ENCODE data around the gene HOXB1. TPM values are rescaled to one million over a fixed set of nuclear protein-coding genes. Genes with fewer than 3 reads are reported as not detected.
"Not testable (repeated sequence)": the region's sequence is repeated elsewhere in the genome, so short reads cannot be mapped to it uniquely, and the experiment has no call there.

Gene HOXB1
- total RNA-seq, 1 donor from 2014 or later = not detected

DNA sequence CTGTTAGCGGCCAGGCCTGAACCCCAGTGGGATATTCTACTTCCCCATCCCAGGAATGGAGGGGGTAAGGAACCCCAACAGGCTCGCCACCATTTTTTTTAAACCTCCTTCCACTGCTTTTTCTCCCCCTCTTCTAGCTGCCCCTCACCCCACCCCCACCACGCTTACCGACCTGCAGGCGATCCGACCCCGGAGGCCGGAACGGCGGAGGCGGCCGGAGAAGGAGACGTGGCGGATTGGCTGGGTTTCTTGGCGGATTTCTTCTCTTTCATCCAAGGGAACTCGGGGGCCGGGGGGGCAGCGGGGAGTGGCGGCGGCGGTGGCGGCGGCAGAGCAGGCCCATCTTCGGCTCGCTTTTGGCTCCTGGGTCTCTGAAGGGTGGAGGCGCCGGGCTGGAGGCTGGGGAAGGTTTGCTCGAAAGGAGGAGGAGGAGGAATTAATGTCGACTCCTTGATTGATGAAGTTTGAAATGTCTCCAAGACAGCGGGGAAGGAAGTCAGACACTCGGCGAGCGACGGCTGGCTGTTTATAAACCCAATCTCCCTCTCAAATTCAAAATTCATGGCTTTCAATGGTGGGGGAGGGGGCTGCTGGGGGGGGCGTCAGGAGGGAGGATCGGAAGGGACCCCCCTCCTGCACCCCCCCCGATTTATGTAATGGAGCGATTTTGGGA lies 13.7 kb upstream of the HOXB1 start:
- peak in 1 of 2 donors; percentile 87 for DNase-seq (ENCODE audit: low read depth in 2 of 2)

DNA sequence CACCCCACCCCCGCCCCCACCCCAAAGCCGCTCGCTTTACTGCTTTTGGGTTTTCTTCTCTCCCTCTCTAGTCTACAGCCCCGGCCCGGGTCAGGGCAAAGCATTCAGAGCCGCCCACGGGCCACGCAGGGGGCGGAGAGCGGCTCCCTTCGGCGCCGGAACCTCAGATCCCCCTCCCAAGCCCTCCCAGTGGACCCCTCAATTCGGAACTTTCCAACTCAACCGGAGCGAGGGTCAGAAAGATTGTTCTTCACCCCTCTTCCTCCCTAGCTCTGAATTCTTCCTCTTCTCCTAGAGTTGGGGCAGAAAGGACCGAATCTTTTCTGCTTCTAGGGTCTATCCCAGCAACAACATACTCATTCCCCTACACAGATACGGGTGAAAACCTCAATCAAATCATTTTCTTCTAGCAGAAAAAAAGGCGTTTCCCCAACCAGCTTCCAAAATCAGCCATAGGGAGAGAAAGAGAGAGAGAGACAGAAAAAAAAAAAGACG lies 13.1 kb upstream of the HOXB1 start:
- no peak for DNase-seq (ENCODE audit: low read depth in 2 of 2)

DNA sequence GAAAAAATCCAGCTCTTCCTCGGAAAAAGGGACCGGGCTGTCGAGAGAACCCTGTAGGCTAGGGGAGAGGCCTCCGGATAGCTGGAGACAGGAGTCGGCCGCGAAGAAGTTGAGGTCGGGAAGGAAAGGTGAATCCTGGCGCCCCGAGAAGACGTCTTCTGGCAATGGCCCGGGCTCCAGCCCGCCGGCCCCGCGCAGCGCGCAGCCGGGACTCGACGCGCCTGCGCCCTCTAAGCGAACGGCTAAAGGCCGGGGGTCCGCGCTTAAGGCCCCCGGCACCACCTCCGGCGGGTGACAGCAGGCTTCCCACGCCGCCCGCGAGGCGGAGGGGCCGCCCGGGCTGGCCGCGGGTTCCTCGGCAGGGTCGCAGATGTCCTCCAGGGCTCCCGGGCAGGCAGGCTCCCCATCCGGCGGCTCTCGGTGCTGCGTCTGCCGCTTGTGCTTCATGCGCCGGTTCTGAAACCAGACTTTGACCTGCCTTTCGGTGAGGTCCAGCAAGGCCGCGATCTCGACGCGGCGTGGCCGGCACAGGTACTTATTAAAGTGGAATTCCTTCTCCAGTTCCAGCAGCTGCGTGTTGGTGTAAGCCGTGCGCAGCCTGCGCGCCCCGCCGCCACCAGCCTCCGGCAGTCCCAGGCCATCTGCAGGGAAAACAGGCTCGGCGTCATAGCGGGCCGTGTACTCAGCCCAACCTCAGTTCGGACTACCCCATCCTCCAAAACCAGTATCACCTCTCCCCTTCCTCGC lies 12.5 kb upstream of the HOXB1 start:
- peak; percentile 61 to 66 for DNase-seq (ENCODE audit: low read depth in 2 of 2)

DNA sequence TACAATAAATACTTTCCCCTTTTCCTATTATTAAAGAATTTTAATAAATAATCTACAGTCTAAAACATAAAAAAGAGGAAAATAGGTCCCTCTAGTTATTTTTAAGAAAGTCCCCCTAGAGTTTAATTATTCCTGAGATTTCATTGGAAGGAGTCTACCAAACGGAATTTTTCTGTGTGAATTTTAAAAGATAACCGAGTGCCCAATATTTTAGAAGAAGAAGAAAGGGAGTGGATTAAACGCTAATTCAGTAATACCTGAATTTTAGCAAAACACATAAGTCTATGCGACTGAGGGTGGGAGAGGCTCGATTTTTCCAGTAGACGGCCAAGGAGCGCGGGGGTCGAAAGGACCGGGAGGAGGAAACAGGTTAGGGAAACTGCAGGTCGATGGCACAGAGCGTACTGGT lies 11.9 kb upstream of the HOXB1 start:
- no peak for DNase-seq (ENCODE audit: low read depth in 2 of 2)

DNA sequence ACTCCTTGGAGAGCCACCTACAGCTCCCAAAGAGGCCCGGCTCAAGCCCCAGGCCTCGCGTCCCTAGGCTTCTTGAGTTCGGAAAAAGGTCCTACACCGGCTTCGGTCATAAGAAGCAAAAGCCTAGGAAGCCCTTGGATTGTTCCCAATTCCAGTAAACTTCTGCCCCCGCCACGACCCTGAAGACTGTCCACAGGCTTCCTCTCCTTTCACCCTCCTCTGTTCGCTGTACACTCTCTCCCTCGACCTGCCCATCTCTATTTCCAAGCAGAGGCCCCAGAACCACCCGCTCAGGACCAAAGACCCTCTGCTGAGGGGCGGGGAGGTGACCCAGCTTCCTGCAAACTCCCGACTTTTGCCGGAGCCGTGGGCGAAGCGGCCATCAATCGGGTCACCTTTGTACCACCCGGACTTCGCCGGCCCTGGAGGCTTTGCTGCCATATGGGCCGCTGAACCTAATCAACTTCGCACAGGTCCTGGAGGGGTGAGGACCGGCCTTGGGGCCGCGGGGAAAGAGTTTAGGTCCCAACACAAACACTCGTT lies 11.4 kb upstream of the HOXB1 start:
- peak in 1 of 2 donors; percentile 55 for DNase-seq (ENCODE audit: low read depth in 2 of 2)

DNA sequence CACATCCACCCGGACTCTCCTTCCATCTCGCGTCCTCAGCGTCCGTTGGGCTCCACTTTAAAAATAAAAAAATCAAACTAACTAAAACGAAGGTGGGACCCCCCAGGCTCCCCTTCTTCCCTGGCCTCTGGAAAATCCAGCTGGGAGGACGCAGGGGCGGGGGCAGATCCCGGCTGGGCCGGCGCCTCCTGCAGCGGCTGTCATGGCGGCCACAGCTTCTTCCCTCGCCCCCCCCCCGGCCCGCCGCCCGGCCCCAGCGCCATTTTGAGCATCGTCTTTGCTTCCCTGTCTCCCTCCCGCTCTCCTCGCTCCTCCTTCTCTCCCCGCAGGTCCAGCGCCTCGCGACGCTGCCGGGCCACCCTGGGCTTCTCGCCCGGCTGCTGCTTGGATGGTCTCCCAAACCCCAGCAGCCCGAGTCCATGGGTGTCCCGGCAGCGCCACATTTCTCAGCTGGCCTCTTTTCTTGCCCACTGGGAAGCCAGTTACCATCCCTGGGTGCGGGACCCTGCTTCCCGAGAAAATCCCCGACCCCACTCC lies 10.8 kb upstream of the HOXB1 start:
- peak in 1 of 2 donors; percentile 59 for DNase-seq (ENCODE audit: low read depth in 2 of 2)

DNA sequence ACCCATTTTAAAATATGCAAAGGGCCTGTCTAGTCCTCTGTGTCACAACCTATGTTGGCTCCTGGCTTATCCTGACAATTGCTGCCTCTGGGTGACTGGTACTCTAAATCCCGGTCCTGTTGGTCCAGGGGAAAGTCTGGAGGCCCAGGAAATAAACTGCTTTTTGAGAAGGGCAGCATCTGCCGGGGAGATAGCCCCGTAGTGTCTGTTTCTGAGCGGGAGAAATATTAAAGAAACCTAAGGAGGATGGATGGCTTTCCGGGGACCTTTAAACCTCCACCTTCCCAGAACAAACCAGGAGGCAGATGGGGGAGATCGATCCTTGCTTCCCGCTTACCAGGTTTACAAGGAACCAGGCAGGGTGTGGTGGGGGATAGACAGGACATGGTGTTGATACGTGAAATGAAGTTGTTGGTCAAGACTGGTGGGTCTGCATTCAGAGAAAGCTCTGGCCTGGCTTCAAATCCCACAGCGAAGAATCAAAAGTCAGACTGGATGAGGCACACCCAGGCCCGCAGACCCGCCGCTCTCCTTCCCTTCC lies 10.3 kb upstream of the HOXB1 start:
- DNase-seq (ENCODE audit: low read depth in 2 of 2) = peak in 1 of 2 donors; percentile 32

DNA sequence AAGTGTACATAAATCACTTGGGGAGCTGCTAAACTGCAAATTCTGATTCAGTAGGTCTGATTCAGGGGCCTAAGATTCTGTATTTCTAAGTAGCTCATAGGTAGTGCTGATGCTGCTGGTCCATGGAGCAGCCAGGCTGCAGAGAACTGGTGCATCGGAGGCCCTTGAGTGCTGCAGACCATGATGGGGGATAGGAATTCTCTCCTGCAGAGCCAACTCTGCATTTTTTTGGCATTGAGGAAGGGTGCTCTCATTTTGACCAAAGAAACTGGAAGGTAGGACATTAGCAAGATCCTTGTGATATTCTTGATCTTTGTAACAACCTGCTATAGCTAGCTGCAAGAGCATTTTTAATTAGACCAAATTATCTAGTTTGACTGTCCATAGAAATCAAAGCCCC lies 9.4 kb upstream of the HOXB1 start:
- DNase-seq (ENCODE audit: low read depth in 2 of 2) = no peak

DNA sequence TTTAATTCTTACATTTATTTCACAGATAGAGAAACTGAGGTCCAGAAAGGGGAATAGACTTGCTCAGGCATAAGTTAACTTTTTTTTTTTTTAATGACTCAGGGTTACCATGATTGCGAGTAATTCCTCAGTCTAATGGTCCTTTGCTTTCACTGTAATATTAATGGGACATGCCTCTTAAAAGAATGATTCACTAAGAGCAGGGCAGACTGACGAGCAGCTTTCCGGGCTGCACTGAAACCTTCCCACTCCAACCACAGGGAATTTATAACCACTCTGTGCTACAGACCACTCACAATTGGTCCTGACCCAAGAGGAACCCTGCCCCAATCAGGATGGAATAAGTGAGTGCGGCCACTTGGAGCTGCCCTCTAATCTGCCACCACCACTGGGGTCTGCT lies 8.4 kb upstream of the HOXB1 start:
- DNase-seq (ENCODE audit: low read depth in 2 of 2) = peak in 1 of 2 donors; percentile 59

DNA sequence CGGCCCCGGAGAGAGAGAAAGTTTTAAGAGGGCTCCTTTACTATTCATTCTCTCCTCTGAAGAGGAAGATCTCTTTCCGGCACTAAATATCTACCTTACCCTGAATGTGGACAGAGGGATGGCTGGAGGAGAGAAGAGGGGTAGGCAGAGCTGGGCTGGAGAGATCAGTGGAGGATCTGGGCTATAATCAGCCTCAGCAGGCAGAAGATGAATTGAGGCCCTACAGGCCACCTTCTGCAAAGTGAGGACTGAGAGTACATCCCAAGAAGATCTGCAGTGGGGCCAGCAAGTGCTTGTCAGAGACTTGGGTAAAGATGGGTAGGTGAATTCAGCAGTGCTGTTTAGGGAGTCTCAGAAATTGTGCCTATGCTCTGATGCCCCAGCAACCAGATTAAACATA lies 6.5 kb upstream of the HOXB1 start:
- no peak for DNase-seq (ENCODE audit: low read depth in 2 of 2)

DNA sequence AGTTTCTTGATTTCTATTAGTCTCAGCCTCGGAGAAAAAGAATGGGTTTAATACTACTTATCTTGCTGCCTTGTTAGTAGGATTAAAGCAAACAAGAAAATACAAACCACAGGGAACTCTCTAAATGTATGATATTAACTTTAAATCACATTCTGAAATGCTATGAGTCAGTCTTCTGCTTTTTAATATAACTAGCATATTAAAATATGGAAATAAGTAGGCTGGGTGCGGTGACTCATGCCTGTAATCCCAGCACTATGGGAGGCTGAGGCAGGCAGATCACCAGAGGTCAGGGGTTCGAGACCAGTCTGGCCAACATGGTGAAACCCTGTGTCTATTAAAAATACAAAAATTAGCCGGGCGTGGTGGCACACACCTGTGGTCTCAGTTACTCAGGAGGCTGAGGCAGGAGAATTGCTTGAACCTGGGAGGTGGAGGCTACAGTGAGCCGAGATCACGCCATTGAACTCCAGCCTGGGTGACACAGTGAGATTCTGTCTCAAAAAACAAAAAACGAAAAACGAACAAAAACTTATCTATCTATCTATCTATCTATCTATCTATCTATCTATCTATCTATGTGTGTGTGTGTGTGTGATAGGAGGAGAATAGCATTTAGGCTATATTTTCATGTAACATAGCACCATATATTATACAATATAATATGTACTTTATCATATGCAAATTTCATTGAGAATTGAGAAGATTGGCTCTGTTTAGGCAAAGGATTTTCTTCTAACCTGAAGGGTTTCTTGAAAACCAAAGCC lies 5.2 kb upstream of the HOXB1 start:
- not testable (repeated sequence) for DNase-seq (ENCODE audit: low read depth in 2 of 2)

DNA sequence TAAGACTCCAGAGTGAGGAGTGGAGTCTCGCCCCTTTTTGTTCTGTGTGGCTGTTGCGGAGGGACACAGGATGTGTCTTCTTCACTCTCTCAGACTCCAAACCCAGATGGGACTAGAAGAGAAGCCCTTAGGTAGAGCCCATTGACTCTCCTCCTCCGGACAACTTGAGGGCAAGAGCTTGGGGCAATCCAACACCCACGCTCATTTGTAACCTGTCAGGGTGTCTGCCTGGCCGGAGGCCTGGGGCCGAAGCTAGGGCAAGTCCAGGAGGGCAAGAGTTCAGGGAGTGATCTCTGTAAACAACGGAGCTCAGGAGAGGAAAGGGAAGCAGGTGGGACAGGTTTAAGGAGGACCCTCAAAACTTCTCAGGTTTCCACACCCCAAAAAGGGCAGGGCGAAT lies 1.4 kb upstream of the HOXB1 start:
- DNase-seq (ENCODE audit: low read depth in 2 of 2) = no peak

DNA sequence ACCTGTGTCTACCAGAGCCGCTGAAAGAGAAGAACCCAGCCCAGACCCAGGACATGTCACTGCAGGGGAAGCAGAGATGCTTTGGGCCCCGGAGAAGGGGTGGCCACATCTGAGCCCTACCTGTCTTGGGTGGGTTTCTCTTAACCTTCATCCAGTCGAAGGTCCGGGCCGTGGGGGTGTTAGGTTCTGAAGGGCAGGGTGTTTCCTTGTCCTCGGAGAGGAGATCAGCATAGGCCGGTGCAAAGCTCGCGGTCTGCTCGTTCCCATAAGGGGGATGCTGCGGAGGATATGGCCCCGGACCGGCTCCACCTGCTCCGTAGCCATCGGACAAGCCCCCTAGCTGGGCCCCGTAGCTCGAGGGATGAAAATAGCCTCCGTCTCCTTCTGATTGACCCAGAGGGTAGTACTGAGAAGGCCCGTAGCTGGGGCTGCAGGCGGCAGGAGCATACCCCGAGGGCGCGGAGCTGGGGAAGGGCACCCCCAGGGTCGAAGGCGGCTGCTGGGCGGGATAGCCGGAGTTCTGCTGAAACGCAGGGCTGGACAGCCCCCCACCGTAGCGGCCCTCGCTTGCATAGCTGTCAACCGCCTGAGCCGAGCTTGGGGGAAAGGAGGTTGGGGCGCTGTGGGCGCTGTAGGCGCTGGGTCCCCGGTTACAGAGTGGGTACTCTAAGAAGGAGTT lies 464 bp downstream of the HOXB1 start:
- no peak for DNase-seq (ENCODE audit: low read depth in 2 of 2)

DNA sequence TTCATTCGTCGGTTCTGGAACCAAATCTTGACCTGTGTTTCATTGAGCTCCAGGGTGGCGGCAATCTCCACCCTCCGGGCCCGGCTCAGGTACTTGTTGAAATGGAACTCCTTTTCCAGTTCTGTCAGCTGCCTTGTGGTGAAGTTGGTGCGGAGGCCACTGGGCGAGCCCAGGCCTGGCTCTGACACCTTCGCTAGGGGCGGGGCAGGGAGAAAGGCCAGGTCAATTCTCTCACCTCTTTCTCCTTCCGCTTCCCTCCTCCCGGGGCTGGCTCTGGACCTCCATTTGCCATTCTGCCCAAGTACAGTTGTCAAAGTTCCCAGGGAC lies 1.2 kb downstream of the HOXB1 start:
- DNase-seq (ENCODE audit: low read depth in 2 of 2) = no peak

DNA sequence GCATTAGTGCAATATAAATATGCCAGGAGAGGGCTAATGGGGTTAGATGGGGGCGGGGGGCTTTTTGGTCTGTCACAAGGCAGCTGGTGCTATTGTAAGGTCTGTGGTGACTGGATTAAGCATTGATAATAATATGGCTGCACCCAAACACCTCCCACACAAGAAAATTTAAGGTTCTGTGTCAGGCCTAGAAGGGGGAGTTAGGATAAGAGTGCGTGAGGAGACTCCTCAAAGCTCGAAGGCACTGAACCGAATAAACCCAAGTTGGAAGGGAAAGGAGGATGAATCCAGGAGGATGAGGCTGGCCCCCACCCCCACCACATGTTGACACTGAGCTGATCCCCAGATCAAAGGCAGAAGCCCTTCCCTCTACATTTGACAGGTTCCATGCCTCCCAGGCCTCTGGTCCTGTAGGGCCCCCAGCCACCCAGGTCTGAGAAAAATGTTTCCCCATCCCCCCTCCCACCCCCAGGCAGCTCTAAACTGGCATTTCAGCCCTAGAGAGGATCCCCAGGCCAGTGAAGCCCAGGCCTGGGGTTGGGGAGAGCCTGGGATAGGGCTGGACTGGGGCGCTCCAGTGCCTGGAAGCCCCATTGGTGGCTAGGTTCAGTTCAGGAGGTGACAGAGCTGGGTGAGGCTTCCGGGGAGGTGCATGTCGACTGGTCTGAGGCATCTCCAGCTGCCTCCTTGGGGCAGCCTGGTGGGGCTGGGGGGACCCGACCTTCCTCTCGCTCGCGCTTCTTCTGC lies 1.7 kb downstream of the HOXB1 start:
- no peak for DNase-seq (ENCODE audit: low read depth in 2 of 2)

DNA sequence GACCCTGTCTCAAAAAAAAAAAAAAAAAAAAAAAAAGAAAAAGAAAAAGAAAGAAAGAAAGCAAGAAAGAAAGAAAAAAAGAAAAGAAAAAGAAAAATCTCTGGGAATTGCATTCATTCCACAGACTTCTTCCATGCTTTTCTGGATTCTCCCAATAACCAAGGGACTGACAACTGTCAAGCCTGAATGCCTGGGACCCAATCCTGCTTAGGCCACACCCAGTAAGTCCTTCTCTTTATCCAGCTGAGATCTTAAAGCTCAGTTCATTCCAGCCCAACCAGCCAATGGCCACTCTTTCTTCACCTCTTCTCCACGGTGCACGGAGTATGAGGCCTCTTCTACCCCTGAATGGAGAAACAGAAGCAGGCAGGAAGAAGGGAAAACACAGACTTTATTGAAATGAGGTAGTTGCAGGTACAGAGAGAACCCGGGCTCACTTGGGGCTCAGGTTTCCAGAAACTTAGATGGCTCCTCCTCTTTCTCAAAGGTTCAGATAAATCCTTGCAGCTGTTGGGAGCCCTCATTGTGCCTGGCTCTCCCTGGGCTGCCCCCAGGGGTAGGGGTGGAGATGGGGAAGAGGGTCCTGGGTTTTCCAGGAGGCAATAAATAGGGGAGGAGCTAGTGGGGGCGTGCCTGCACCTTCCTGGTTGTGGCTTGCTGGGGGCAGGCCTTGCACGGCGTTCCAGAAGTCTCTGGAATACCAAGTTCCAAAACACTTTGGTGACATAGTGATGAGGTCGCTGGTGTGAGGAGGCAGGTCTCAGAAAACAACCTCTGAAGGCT lies 2.5 kb downstream of the HOXB1 start:
- no peak for DNase-seq (ENCODE audit: low read depth in 2 of 2)

DNA sequence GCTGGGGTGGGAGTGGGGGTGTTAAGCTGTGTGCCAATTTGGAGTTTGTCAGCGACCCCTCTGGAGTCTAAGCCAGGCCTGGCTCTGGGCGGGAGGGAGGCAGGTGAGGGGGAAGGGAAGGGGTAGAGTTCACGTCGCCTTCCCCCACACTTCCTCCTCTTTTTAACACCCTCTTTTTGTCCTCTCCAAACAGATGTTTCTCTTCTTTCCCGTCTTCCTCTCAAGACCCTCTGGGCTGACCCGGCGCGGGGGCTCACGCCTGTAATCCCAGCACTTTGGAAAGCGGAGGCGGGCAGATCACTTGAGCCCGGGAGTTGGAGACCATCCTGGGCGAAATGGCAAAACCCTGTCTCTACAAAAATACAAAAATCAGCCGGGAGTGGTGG lies 3.3 kb downstream of the HOXB1 start:
- no peak for DNase-seq (ENCODE audit: low read depth in 2 of 2)

DNA sequence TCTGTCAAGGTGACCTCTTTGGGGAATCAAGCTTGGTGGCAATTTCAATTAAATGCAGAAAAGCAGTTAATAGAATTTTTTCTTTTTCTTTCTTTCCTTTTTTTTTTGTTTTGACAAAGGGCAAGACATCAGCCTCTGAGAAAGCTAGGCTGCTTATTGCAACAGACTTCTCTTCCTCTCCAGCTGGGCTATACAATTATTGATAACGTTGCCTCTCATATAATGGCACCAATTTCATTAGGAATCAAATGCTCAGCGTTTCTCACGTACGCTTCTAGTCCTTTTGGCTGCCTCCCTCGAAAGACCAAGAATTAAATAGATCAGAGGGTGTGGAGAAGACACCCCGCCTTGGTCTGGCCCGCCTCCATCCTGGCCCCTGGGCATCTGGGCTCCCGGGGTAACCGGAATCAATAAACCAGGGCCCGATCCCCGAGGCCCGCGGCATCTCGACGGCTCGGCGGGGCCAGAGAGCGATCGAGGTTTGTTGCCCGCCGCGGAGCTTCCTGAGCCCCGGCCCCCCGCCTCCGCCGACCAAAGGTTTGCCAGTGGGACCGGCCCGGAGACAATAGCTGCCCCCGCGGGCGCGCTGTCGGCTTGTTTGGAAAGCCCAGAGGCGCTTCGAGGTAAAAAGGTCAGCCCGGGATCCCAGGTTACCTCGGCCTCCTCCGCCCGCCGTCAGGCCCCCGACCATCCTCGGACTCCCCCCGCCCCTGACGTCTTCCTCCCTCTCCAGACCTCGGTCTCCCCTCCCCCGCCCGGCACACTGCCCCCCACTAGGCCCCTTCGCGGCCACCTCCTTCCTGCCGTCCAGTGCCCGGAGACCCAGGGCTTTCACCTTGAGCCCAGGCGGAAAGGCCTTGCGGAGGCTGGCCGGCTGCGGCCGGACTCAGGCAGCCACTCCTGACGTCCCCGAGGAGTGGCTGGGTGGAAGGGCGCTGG lies 3.9 kb downstream of the HOXB1 start:
- DNase-seq (ENCODE audit: low read depth in 2 of 2) = no peak

All from lung microvascular endothelial cell (primary cell).